NCI-H2227 (cell line): ENCODE results near the gene MC1R.
"Not testable (repeated sequence)": the region's sequence is repeated elsewhere in the genome, so short reads cannot be mapped to it uniquely, and the experiment has no call there.

Source experiments
- DNase-seq: peaks from one replicate; lab custom pipeline; 2025; ENCODE audit not compliant: unreplicated experiment; lab: John Stamatoyannopoulos, UW

MC1R gene

GRCh38 chr16:89918453-89919347 lies at the start of gene MC1R:
Gene MC1R (plus strand): TSS chr16:89918862. CDS start chr16:89919259, 397 bp downstream.
- DNase-seq: no peak

GRCh38 chr16:89869911-89870310 lies 48.8 kb upstream of the MC1R start:
- DNase-seq: no peak

GRCh38 chr16:89870440-89870839 lies 48.2 kb upstream of the MC1R start:
- no peak for DNase-seq

GRCh38 chr16:89871895-89872294 lies 46.8 kb upstream of the MC1R start:
- DNase-seq: no peak

- peak; percentile 90 for DNase-seq
These were observed 45.3 kb upstream of the MC1R start, which contains the start of gene TCF25 for GRCh38 chr16:89873109-89873971. Gene TCF25 (plus strand): TSS chr16:89873592. CDS start chr16:89873668, 76 bp downstream.

GRCh38 chr16:89873972-89874689 lies 44.5 kb upstream of the MC1R start:
- peak; percentile 95 for DNase-seq

GRCh38 chr16:89879123-89879522 lies 39.5 kb upstream of the MC1R start:
- DNase-seq: not testable (repeated sequence)

GRCh38 chr16:89880477-89881367 lies 37.9 kb upstream of the MC1R start:
- DNase-seq: no peak

GRCh38 chr16:89881368-89881730 lies 37.3 kb upstream of the MC1R start:
- DNase-seq: no peak

- no peak for DNase-seq
These were observed 35.2 kb upstream of the MC1R start for GRCh38 chr16:89883346-89884040.

GRCh38 chr16:89884041-89884421 lies 34.6 kb upstream of the MC1R start:
- DNase-seq: no peak

GRCh38 chr16:89887243-89887642 lies 31.4 kb upstream of the MC1R start:
- no peak for DNase-seq

GRCh38 chr16:89890200-89890599 lies 28.5 kb upstream of the MC1R start:
- DNase-seq: no peak

- no peak for DNase-seq
These were observed 27.6 kb upstream of the MC1R start for GRCh38 chr16:89890886-89891657.

GRCh38 chr16:89892055-89892630 lies 26.5 kb upstream of the MC1R start:
- no peak for DNase-seq

- no peak for DNase-seq
These were observed 26.0 kb upstream of the MC1R start for GRCh38 chr16:89892635-89893034.

GRCh38 chr16:89893642-89894548 lies 24.8 kb upstream of the MC1R start:
- no peak for DNase-seq
